IPS-18c (cell line): ENCODE data around the gene CTRB2.
"Not testable (repeated sequence)": the region's sequence is repeated elsewhere in the genome, so short reads cannot be mapped to it uniquely, and the experiment has no call there.

ENCODE experiments used
- H3K4me3 ChIP-seq: 2 replicates; pipeline ENCODE4 v1.7.0; 2013; ENCODE audit warnings: low read depth, mild to moderate bottlenecking, low read length, moderate library complexity; ENCODE audit not compliant: insufficient read depth
- H3K9me3 ChIP-seq: one replicate; pipeline ENCODE4 v1.6.1; 2013; ENCODE audit warnings: mild to moderate bottlenecking, low read length, moderate library complexity; ENCODE audit not compliant: control insufficient read depth, insufficient read depth

CTRB2 gene

DNA sequence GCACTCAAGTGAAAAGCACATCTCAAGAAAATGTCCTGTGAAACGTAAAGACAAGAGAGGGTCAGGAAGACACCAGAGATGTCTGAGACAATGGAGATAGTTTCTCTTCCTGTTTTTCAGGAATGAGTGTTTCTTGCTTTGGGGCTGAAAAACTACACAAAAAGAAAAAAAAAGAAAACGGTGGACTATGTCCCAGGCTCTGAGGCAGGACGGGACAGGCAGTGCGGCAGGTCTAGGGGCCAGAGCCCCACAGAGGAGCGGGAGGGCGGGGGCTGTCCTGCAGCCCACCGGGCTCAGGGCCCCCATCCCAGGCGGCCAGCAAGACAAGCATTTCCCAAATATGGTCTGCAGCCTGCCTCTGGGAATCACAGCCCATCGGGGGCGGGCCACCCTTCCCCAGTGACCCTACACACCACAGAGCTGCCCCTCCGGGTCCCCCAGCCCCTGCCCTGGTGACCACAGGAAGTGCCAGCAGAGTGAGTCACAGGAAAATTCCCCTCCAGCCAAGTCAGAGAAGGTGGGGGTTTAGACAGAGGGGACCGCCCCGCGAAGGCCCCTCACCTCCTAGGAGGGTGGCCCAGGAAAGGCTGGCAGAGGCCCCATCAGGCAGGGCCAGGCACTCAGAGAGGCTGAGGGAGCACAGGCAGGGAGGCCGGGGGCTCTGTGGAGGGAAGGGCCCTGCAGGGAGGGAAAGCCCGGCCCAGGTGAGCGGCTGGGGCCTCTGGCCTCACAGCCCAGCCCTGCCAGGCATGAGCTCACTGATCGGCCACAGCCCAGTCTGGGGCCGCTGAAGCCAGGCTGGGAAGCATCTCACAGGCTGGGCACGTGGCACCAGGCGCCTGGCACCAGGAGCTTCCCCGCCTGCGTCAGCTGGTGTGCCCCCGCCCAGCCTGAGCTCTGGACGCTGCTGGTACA is 38.1 kb upstream of the CTRB2 start:
- H3K4me3 ChIP-seq = no peak overlapping the region
- no peaks in the 10 kb centered on the region for H3K9me3 ChIP-seq

DNA sequence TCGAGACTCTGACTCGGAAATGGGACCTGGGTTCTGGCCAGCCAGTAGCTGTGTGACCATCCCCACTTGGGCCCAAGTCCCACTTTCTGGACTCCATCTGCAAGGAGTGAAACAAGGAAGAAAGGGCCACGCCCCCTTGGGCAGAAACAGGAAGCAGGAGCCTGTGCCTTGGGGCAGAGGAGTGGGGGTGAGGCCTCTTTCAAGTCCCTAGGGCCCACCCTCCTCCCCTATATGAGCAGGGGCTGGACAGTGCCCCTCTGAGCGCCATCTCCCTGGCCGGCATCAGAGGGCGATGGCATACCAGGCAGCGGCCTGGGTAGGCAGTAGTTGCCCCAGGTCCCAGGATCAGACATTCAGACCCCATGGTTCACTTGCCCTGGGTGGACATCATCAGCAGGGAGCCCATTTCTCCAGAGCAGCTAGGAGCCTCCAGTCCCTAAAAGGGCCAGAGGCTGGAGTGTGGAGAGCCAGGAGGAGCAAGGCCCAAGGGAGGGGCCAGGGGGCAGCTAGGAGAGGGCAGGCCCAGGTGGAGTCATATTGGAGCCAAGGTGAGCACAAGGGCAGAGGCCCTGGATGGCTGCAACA is 37.4 kb upstream of the CTRB2 start:
- H3K4me3 ChIP-seq = no peak overlapping the region
- H3K9me3 ChIP-seq = no peaks in the 10 kb centered on the region

DNA sequence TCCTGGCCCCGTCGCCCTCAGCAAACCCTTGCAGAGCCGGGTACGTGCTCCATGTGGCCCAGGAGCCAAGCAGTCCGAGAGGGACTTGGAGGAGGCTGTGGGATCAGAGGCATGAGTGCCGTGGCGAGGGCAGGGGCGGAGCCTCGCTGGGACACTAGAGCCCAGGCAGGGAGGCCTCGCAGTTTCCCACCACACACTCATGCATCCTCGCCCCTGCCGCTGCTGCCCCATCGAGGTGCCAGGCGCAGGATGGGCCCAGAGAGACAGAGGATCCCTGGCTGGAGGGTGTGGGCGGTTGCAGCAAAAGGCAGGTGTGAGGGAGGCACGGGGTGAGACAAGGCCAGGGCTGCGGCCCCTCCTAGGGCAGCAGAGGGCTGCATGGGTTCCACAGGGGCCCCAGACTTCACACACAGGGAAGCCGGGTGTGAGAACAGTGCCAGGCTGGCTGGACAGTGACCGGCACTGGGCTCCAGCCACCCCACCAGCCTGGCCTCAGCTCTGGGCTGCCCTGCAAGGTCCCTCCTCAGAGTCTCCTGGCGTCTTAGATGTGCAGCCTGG is 36.8 kb upstream of the CTRB2 start:
- Histone ChIP-seq H3K9me3 (no peaks in the 10 kb centered on the region), H3K4me3 (no peak overlapping the region)

DNA sequence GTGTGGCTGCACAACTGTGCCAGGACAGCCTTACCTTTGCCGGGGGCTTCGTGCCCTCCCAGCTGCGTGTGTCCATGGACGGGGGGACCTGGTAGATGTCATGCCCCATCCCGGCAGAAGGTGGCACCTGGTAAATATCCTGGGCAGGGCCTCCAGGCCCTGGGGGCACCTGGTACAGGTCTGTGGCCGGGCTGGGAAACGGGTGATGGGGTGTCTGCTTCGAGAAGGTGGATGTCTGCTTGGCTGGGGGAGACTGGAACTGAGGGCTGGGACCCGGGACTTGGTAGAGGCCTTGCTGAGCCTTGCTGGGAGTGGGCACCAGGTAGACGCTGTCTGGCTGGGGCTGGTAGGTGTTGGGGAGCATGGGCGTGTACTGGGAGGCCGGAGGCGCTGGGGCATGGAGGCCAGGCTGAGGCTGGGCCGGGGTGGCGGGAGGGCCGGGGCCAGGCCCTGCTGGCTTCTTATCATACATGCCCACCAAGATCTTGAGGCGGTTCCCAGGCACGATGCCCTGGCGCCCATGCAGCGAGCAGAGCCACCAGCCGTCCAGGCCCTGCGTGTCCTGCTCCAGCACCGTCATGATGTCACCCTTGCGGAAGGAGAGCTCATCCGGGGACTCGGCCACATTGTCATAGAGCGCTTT is 35.6 kb upstream of the CTRB2 start:
- not testable (repeated sequence) for H3K4me3 ChIP-seq, H3K9me3 ChIP-seq

DNA sequence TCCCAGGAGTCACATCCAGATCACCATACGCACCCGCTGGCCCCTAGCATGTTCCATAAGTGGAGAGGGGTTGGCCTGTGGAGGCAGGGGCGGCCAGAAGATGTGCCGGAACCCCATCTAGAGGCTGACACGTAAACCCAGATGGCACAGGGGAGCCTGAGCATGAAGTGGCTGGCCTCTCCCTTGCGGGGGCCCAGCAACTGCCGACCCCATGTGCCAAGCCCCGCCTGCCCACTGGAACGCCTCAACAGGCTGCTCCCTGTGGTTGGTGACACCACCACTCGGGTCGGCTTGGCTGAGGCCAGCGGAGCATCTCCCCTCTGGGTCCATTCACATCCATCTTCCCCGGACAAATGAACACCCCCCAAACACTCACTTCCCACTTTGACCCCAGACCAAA is 35.0 kb upstream of the CTRB2 start:
- Histone ChIP-seq H3K9me3 (no peaks in the 10 kb centered on the region), H3K4me3 (no peak overlapping the region)

DNA sequence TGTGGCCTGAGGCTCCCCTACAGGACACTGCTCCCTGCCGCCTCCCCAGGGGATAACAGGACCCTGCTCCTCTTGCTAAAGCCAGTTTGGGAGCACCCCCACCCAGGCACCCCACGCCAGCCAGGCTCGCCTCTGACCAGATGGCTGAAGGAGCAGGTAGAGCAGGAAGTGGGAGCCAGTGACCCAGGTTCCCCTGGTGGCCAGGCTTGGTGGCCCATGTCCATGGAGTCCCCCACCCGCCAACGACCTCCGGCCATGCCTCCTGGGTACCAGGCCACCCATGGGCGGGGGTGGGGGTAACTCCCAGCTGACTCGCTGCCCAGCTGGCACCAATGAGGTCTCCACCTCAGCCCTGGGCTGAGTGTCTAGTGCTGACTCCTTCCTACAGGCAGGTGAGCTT is 34.5 kb upstream of the CTRB2 start:
- H3K9me3 ChIP-seq = no peaks in the 10 kb centered on the region
- no peak overlapping the region for H3K4me3 ChIP-seq

DNA sequence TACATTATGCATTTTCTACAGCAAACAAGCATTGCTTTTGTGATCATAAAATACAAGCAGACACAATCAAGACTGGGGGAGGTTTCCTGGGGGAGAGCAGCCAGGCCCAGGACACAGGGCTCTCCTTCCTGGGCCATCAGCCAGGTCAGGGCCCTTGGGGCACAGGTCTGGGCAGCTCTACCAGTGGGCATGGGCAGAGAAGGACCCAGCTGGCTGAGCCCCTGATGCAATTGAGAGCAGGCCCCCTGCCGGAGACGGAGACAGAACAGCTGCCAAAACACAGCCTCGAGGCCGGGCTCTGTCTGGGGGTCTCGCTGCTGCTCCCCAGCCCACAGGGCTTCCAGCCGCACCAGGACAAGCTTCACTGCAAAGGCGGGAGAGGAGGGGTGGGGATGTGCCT is 33.7 kb upstream of the CTRB2 start:
- not testable (repeated sequence) for H3K4me3 ChIP-seq, H3K9me3 ChIP-seq

DNA sequence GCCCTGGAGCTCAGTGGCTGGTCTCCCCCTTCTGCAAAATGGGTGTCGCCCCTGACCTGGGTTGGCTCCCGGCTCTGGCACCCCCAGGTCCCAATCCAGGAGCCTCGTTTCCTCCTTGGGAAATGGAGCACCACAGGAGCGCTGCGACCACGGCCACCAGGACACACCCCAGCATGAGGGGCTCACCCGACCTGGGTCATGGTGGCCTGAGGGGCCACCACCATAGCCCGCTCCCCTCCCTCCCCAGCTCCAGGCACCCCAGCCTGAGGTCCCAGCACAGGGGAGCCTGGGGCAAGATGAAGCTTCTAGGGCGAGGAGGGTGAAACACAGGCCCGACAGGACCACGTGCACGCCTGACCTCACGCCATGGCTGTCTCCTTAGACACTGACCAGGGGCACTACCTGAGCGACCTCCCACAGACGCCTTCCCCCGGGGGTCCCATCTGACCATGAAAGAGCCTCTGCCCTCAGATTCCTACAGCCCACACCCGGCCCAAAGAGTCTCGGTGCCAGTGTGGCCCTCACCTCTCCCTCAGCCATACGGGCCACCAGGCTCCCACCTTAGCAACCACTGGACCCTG is 32.7 kb upstream of the CTRB2 start:
- Histone ChIP-seq H3K4me3 (no peak overlapping the region), H3K9me3 (no peaks in the 10 kb centered on the region)

DNA sequence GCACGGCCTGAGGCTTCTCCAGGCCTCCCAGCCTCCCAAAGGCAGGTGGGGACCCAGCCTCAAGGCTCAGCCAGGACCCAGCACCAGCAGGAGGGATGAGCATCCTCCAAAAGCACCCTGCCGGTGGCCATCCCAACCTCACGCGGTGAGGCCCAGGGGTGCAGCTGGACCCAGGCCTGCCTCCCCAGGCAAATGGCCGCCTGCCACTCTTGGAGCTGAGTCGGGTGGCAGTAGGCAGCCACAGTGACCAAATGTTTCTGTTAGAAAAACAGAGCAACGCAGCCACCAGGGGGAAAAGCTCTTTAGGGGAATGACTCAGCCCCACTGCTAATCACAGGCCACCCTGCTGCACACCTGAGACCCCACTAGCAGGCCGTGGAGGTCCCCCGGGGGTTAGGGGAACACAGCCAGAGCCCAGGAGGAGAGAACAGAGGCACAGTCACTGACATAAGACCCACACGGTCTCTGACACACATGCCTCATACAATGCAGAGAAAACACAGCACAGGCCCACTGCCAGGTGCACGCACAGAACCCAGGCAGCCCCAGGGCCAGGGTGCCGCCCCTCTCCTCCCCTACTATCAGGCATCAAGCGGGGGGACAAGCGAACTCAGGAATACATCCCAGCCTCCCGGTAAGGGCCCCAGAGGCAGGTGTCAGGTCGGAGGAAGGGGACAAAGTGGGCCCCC is 32.0 kb upstream of the CTRB2 start:
- no peak overlapping the region for H3K4me3 ChIP-seq
- no peaks in the 10 kb centered on the region for H3K9me3 ChIP-seq

DNA sequence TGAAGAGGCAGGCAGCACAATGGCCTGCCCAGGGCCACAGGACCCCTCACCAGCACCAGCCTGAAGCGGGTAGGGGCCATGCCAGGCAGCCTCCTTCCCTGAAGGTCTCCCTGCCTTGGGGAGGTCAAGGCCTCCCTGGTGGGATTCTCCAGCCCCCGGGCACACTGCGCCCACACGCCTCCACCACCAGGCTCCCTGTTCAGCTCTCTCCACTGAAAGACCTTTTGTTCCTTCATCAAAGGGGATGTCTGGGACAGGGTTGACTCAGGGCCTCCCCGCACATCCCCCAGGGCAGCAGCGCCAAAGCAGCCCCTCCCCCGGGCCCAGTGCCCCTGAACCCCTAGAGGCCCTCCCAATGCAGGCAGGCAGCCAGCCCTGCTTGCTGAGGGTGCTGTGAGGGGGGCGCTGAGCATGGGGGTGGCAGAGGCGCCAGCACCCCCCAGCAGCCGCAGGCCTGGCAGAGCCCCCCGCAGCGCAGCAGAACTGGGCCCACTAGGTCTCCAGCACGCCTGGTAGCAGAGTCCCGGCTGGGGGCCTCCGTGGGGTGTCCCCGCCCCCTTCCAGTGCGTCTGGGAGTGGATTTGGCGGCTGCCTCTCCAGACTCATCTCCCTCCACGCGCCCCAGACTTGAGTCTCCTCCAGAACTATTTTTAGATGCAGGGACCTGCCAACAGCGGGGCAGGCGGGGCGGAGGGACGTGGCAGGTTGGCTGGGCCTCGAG is 31.3 kb upstream of the CTRB2 start:
- H3K4me3 ChIP-seq = no peak overlapping the region
- no peaks in the 10 kb centered on the region for H3K9me3 ChIP-seq

DNA sequence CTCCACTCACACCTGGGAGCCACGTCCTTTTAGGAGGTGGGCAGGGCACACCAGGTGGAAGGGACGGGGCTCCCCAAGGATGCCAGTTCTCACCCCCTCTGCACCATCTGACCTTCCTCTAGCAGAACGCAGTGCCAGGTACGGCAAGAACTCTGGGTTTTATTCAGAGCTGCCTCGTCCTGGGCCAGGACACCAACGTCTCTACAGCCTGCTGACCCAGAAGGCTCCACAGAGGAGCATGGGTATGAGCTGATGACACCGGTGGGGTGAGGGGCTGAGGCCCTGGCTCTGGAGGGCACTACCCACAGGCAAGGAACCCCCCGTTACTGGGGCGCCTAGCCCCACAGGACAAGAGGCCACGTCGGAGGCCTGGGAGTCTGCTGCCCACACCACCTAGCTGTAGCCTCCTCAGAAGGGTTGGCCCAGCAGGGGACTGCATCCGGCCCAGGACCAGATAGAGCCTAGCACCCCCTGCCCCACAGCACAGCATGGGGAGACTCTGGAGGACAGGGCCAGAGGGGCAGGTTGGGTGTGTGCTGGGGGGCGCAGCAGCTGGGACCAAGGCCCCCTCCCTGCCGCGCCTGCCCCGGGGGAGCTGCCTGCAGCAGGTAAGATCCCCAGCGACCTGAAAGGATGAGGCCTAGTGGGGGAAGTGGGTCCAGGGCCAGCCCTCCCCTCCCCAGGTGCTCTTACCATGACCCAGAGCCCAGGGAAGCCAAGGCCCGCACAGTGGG is 30.6 kb upstream of the CTRB2 start:
- Histone ChIP-seq H3K9me3 (no peaks in the 10 kb centered on the region), H3K4me3 (no peak overlapping the region)

DNA sequence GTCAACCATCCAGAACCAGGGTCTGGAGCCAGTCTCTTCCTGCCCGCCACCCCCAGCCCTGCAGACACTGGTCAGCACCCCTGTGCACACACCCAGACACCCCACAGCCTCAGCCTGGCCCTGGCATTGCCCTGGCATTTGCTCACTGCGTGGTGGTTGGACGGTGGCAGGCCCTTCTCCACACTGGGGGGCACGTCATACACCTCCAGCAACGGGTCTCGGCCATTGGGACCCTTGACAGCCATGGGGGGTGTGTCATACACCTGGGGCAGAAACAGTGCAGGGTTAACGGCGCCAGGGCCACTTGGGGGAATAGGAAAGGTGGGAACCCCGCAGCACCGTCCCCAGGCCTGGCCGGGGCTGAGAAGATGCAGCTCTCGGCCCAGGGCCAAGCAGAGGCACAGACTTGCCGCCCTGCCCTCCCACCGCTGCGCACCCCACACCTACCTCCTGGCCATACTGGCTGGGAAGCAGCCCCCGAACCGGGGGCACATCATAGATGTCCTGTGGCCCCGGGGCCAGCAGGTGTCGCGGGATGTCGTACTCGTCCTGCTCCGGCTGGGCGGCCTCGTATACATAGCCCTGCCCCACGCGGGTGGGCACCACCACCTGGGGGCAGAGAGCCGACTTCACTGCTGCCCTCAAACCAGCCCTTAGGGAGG is 29.9 kb upstream of the CTRB2 start:
- H3K9me3 ChIP-seq = no peaks in the 10 kb centered on the region
- no peak overlapping the region for H3K4me3 ChIP-seq

DNA sequence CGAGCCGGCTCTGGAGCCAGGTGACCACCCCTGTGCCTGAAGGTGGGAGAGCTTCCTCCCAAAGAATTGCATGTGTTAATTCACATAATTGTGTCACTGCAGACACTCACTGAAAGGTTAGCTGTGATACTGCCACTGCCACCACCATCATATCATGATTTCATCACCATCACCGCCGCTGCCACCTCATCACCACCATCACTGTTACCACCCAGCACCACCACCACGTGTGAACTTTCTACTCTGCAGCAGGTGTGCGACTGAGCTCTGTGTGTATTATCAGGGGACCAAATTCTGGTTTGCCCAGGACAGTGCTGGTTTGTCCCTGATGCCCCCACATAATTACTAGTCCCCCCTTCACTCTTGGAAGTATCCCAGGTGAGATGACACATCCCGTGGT is 29.3 kb upstream of the CTRB2 start:
- Histone ChIP-seq H3K4me3 (no peak overlapping the region), H3K9me3 (no peaks in the 10 kb centered on the region)

DNA sequence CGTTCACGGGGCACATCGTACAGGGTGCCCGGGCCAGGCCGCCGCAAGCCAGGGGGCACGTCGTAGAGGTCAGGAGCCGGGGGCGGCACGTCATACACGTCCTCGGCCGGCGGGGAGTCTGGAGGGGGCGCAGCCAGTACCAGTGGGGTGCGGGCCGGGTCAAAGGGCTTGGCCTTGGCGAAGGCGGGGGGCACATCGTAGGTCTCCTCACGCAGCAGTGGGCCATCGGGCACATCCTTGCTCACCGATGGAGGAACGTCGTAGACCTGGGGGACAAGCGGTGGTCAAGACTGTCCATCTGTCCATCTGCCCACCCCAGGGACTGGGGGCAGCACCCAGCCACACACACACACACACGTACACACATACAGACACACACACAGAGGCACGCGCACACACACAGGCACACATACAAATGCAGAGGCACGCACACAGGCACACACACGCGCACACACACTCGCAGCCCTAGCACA is 28.8 kb upstream of the CTRB2 start:
- no peak overlapping the region for H3K4me3 ChIP-seq
- H3K9me3 ChIP-seq = no peaks in the 10 kb centered on the region

DNA sequence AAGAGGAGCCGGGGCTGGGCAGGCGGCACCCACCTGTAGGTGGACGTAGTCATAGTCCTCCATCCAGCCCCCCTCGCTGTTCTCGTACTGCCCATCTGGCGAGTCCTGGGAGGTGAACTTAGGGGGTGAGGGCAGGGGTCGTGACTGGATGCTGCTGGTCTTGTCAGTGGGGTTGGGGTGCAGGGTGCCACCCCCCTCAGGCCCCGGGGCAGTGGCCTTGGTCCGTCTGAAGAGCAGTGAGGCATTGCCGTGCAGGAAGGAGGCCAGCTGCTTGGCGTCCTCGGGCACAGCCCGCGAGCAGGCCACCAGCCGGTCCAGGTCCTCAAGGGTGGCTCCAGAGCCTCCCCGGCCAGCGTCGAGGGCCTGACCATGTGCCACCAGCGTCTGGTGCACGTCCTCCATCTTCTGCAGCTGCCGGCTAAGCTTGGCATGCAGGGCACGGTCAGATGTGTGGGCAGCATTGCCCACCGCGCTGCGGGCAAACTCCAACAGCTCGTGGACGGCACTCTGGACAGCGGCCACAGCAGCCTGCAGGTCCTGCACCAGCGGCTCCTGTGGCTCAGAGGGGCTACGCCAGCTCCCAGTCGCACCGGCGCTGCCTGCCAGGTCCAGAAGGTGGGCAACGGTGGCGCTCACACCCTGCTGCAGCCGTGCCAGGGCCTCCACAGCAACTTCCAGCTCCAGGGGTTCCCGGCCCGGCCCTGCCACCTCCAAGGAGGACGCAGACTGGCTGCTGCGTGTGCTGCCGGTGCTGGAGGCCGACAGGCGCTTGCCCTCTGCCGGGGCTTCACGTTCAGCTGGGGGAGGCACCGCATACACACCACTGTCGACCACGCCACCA is 28.1 kb upstream of the CTRB2 start:
- Histone ChIP-seq H3K9me3 (no peaks in the 10 kb centered on the region), H3K4me3 (no peak overlapping the region)
